Measurements from ENCODE around the gene SORCS2.

GRCh38 chr4:7212921-7213320, 20.6 kb downstream of the SORCS2 start:
- TF ChIP-seq CTCF (conservative IDR thresholded peaks at IDR 0.05; ENCODE audit: low read length) (no peak), EZH2phosphoT487 (IDR thresholded peaks at IDR 0.05; ENCODE audit: borderline replicate concordance, low read depth, low read length) (no peak)

All from OCI-LY7 (cell line).